ENCODE measurements around the gene DDX47. TPM values are rescaled to one million over a fixed set of nuclear protein-coding genes. Genes with fewer than 3 reads are reported as not detected.
A peak's percentile ranks its signal among the peaks of the same experiment; 100 is the strongest.
"Not testable (repeated sequence)": the region's sequence is repeated elsewhere in the genome, so short reads cannot be mapped to it uniquely, and the experiment has no call there.

DDX47 gene
- polyA plus RNA-seq, 4 donors, result 71.7 to 77.8 (median 76.0) TPM

GRCh38 chr12:12819752-12820311 is 6.7 kb downstream of the DDX47 start:
- no peak for DNase-seq (ENCODE audit: low read depth in 4 of 4, low spot score in 2 of 4)

- not testable (repeated sequence) for DNase-seq (ENCODE audit: low read depth in 4 of 4, low spot score in 2 of 4)
Observed at GRCh38 chr12:12820376-12820775, 7.2 kb downstream of the DDX47 start.

GRCh38 chr12:12821975-12822374 is 8.8 kb downstream of the DDX47 start:
- DNase-seq (ENCODE audit: low read depth in 4 of 4, low spot score in 2 of 4), result no peak

- DNase-seq (ENCODE audit: low read depth in 4 of 4, low spot score in 2 of 4), result no peak
Observed at GRCh38 chr12:12822886-12823285, 9.7 kb downstream of the DDX47 start.

- DNase-seq (ENCODE audit: low read depth in 4 of 4, low spot score in 2 of 4), result no peak
Observed at GRCh38 chr12:12823300-12823699, 10.2 kb downstream of the DDX47 start.

- no peak for DNase-seq (ENCODE audit: low read depth in 4 of 4, low spot score in 2 of 4)
Observed at GRCh38 chr12:12823811-12824210, 10.7 kb downstream of the DDX47 start.

- DNase-seq (ENCODE audit: low read depth in 4 of 4, low spot score in 2 of 4), result no peak
Observed at GRCh38 chr12:12835378-12836146, 22.4 kb downstream of the DDX47 start.

- DNase-seq (ENCODE audit: low read depth in 4 of 4, low spot score in 2 of 4), result no peak
Observed at GRCh38 chr12:12836571-12836970, 23.4 kb downstream of the DDX47 start.

- peak in 1 of 4 donors; percentile 66 for DNase-seq (ENCODE audit: low read depth in 4 of 4, low spot score in 2 of 4)
Observed at GRCh38 chr12:12837025-12837812, 24.1 kb downstream of the DDX47 start.

- no peak for DNase-seq (ENCODE audit: low read depth in 4 of 4, low spot score in 2 of 4)
Observed at GRCh38 chr12:12837813-12838153, 24.6 kb downstream of the DDX47 start.

- no peak for DNase-seq (ENCODE audit: low read depth in 4 of 4, low spot score in 2 of 4)
Observed at GRCh38 chr12:12839003-12839395, 25.9 kb downstream of the DDX47 start.

- DNase-seq (ENCODE audit: low read depth in 4 of 4, low spot score in 2 of 4), result not testable (repeated sequence)
Observed at GRCh38 chr12:12839439-12839838, 26.3 kb downstream of the DDX47 start.

- DNase-seq (ENCODE audit: low read depth in 4 of 4, low spot score in 2 of 4), result no peak
Observed at GRCh38 chr12:12839873-12840579, 26.9 kb downstream of the DDX47 start.

- no peak for DNase-seq (ENCODE audit: low read depth in 4 of 4, low spot score in 2 of 4)
Observed at GRCh38 chr12:12840580-12840899, 27.4 kb downstream of the DDX47 start.

GRCh38 chr12:12841428-12841827 is 28.3 kb downstream of the DDX47 start:
- DNase-seq (ENCODE audit: low read depth in 4 of 4, low spot score in 2 of 4), result not testable (repeated sequence)

- no peak for DNase-seq (ENCODE audit: low read depth in 4 of 4, low spot score in 2 of 4)
Observed at GRCh38 chr12:12845794-12846243, 32.7 kb downstream of the DDX47 start.

GRCh38 chr12:12846780-12847179 is 33.6 kb downstream of the DDX47 start:
- not testable (repeated sequence) for DNase-seq (ENCODE audit: low read depth in 4 of 4, low spot score in 2 of 4)

- DNase-seq (ENCODE audit: low read depth in 4 of 4, low spot score in 2 of 4), result no peak
Observed at GRCh38 chr12:12853435-12853834, 40.3 kb downstream of the DDX47 start.

- DNase-seq (ENCODE audit: low read depth in 4 of 4, low spot score in 2 of 4), result no peak
Observed at GRCh38 chr12:12859690-12860089, 46.5 kb downstream of the DDX47 start.

- DNase-seq (ENCODE audit: low read depth in 4 of 4, low spot score in 2 of 4), result no peak
Observed at GRCh38 chr12:12864243-12864642, 51.1 kb downstream of the DDX47 start.
